Skin epidermis (tissue), 12 donors: ENCODE results near the gene CALCR.
A peak's percentile ranks its signal among the peaks of the same experiment; 100 is the strongest.
"Not testable (repeated sequence)": the region's sequence is repeated elsewhere in the genome, so short reads cannot be mapped to it uniquely, and the experiment has no call there.

Experiments used
- H3K27ac ChIP-seq, 21 experiments: fragments of 200-600 bp; sonication (generic) in 11 of 21; one replicate each; pipeline ENCODE4 v1.5.0; 2020; ENCODE audit warnings: mild to moderate bottlenecking in 3 of 21, inconsistent platforms in 2 of 21, moderate library complexity in 2 of 21
- H3K4me3 ChIP-seq, 7 experiments: fragments of 200-600 bp; sonication (generic) in 2 of 7; one replicate each; pipeline ENCODE4 v1.5.0; 2020; ENCODE audit warnings: inconsistent platforms in 2 of 7, mild to moderate bottlenecking in 2 of 7, moderate library complexity in 1 of 7

The CALCR gene

DNA sequence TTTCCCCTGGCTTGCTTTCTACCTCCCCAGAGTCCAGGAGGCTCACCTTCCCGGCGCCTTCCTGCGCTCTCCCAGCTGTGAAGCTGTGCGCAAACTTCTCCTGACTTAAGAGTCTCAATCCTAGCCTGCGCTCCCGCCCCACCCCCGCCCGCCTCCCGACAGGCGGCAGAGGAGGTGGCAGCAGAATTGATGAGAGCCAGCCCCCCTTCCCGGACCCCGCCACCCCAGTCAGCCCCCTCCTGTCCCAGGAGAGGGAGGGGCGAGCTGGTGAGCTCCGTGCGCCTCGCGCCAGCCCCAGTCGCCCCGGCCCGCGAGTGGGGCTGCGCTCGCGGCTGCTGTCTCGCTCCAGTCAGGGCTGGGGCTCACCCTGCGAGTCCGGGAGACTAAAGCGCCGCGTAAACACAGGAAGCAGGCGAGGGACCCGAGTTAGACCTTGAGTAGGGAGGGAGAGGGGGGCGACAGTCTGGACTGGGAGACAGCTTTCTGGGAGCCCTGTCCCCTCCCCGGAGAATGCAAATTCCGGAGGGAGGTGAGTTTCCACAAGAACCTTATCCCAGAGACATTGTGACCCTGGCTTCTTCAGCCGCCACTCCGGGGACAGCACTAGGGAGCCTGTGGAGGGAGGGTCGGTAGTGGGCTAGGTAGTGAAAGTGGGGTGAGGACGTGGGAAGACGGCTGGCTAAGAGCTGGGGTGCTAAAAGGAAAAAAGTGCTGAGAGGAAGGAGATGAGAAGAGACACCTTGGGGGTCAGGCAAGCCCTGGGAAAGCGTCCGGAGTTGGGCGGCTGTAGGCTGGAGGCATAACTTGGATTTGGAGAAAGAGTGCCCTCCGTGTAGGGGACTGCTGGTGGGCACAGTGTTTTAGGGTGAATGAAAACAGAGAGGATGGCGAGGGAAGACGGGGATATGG lies at the start of gene CALCR:
TSS of gene CALCR (minus strand) at position 79 of the 909 bp plus-strand sequence. CDS start 87,743 bp downstream, outside the sequence.
- Histone ChIP-seq H3K4me3 (peak within 1 kb of the TSS in 1 of 7 experiments; percentile 15), H3K27ac (no peak within 1 kb of the TSS)

DNA sequence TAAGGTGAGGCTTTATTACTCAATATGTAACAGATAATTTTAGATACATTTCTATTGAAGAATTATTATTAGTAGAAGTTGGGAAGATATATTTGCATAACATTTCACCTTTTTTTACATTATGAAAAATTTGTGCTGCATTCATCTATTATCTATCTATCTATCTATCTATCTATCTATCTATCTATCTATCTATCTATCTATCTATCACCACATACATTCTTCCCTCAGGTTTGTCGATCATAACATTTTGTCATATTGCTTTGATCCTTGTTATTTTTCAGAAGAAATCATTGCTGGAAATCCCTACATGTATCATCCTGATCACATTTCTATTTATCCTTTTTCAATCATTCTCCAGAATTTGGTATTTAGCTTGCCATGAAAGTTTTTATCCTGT lies 49.3 kb upstream of the CALCR start:
- H3K4me3 ChIP-seq = no peak overlapping the region
- no peak overlapping the region for H3K27ac ChIP-seq

GRCh38 chr7:93622036-93623033 lies 47.8 kb upstream of the CALCR start:
- Histone ChIP-seq H3K4me3 (no peak overlapping the region), H3K27ac (no peak overlapping the region)

DNA sequence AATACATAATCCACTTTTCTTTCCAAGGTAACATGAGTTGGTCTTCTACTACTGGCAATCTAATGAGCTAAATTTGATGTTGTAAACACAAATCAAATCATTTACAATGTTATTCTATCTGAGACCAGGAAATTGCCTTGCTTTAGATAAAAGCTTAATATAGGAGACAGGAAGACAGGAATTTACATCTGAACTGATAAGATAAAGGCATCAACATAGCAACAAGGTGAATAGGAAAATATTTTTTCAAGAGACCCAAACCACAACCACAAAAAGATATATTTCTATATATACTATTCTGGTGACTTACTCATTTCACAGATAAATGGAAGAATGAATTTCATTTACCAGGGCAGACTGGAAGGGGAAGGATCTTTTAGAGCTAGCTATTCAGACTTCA lies 46.3 kb upstream of the CALCR start:
- Histone ChIP-seq H3K27ac (no peak overlapping the region), H3K4me3 (no peak overlapping the region)

DNA sequence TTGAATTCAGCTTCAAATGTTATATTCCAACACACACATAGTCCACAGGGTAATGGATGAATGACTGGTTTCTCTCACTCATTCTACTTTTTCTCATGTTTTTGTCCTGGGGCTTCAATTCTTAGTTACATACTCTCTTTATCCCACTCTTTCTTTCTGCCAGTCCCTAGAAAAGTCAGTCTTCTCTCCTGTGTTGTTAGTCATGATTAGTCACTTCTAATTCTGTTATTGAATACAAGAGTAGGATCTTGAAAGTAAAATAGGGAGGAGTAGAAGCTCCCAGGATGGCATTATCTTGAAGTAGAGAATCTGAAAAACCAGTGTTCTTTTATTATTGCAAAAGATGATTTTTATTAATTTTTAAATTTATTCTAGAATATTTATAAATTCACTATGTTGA lies 45.5 kb upstream of the CALCR start:
- Histone ChIP-seq H3K27ac (no peak overlapping the region), H3K4me3 (no peak overlapping the region)

DNA sequence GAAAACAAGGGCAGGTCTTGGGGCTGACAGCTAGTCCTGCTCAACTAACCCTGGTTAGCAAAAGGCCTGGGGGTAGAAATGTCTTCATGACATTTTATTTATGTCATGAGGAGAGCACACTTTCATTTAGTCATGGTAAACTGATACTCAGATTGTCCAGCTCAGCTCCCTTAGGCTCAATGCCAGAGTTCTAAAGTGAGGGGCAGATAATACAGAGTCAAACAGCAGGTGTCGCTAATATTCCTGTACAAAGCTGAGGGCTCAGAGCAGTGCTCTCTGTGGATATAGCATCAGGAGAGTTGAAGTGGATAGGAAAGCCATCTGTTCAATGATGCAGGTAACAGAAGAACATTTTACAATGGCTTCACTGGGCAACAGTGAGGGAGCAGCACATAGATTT lies 26.8 kb upstream of the CALCR start:
- Histone ChIP-seq H3K27ac (no peak overlapping the region), H3K4me3 (no peak overlapping the region)

GRCh38 chr7:93594250-93594649 lies 19.7 kb upstream of the CALCR start:
- no peak overlapping the region for H3K4me3 ChIP-seq

GRCh38 chr7:93592588-93593266 lies 18.2 kb upstream of the CALCR start:
- Histone ChIP-seq H3K27ac (no peak overlapping the region), H3K4me3 (no peak overlapping the region)

More at GRCh38 chr7:93594250-93594649, 19.7 kb upstream of the CALCR start:
- H3K27ac ChIP-seq = no peak overlapping the region

GRCh38 chr7:93591224-93592050 lies 16.9 kb upstream of the CALCR start:
- not testable (repeated sequence) for H3K4me3 ChIP-seq, H3K27ac ChIP-seq

DNA sequence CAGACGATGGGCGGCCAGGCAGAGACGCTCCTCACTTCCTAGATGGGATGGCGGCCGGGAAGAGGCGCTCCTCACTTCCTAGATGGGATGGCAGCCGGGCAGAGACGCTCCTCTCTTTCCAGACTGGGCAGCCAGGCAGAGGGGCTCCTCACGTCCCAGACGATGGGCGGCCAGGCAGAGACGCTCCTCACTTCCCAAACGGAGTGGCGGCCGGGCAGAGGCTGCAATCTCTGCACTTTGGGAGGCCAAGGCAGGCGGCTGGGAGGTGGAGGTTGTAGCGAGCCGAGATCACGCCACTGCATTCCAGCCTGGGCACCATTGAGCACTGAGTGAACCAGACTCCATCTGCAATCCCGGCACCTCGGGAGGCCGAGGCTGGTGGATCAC lies 11.9 kb upstream of the CALCR start:
- not testable (repeated sequence) for H3K4me3 ChIP-seq, H3K27ac ChIP-seq

DNA sequence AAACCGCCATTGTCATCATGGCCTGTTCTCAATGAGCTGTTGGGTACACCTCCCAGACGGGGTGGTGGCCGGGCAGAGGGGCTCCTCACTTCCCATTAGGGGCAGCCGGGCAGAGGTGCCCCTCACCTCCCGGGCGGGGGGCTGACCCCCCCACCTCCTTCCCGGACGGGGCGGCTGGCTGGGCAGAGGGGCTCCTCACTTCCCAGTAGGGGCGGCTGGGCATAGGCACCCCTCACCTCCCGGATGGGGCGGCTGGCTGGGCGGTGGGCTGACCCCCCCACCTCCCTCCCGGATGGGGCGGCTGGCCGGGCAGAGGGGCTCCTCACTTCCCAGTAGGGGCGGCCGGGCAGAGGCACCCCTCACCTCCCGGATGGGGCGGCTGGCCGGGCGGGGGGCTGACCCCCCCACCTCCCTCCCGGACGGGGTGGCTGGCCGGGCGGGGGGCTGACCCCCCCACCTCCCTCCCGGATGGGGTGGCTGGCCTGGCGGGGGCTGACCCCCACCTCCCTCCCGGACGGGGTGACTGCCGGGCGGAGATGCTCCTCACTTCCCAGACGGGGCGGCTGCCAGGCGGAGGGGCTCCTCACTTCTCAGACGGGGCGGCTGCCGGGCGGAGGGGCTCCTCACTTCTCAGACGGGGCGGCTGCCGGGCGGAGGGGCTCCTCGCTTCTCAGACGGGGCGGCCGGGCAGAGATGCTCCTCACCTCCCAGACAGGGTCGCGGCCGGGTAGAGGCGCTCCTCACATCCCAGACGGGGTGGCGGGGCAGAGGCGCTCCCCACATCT lies 11.4 kb upstream of the CALCR start:
- H3K27ac ChIP-seq, H3K4me3 ChIP-seq: not testable (repeated sequence)

GRCh38 chr7:93579431-93579830 lies 4.9 kb upstream of the CALCR start:
- H3K4me3 ChIP-seq = no peak overlapping the region
- no peak overlapping the region for H3K27ac ChIP-seq

DNA sequence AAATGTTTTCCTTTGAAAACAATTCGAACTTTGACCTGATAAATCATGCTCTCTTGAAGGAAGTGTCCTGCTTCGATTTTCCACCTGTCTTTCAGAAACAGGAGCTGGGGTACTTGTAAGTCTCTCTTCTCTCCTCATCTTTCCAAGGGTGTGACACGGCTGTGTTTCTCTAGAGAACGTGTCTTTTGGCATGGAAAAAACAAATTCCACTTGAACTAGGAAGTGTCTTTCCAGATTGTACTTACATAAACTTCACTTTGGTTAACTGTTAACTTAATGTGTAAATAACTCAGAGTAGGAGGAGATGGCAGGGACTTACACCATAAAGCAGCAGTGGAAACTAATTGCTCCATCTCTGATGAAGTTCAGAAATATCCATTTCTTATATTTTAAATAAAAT lies 4.2 kb upstream of the CALCR start:
- H3K4me3 ChIP-seq = no peak overlapping the region

GRCh38 chr7:93575555-93576399 lies 1.3 kb upstream of the CALCR start:
- H3K4me3 ChIP-seq = no peak overlapping the region

More for the DNA sequence above, 4.2 kb upstream of the CALCR start:
- no peak overlapping the region for H3K27ac ChIP-seq

GRCh38 chr7:93574269-93574645 lies 267 bp downstream of the CALCR start:
- H3K4me3 ChIP-seq = no peak overlapping the region
- no peak overlapping the region for H3K27ac ChIP-seq

More at GRCh38 chr7:93575555-93576399, 1.3 kb upstream of the CALCR start:
- no peak overlapping the region for H3K27ac ChIP-seq

- Histone ChIP-seq H3K27ac (no peak overlapping the region), H3K4me3 (no peak overlapping the region)
Measured at GRCh38 chr7:93569189-93569588, 5.3 kb downstream of the CALCR start.

DNA sequence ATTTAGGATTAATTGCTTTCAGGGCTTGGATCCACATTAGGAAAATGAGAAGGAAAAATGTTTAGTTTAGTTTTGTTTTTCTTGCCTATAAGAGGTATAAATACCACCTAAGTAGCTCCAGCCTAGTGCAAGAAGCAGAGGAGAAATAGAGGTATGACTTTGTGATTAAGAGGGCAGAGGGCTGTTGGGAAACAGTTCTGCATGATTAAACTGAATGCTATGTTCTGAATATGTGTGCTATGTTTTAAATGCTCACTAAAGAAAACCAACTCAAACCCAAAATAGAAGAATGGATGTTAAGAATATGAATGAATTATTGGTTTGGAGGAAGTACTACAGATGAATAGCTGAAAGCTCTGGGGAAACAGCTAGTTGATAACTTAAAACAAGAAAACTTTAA lies 7.6 kb downstream of the CALCR start:
- Histone ChIP-seq H3K4me3 (no peak overlapping the region), H3K27ac (no peak overlapping the region)
